Measurements from ENCODE around the gene STK35. TPM values are rescaled to one million over a fixed set of nuclear protein-coding genes. Genes with fewer than 3 reads are reported as not detected.

Gene STK35
- total and polyA plus RNA-seq, 2 of the 13 experiments (the other 11 are each of a cell fraction or from before 2014, with no cell fraction given) = 27.4 to 29.8 TPM

- no peak for TF ChIP-seq ZNF318 (CRISPR knock-in tag; IDR thresholded peaks at IDR 0.05)
- no peak for TF ChIP-seq ZNF280B (CRISPR knock-in tag; IDR thresholded peaks at IDR 0.05; ENCODE audit: borderline replicate concordance)
- TF ChIP-seq ZMAT3 (CRISPR knock-in tag; conservative IDR thresholded peaks at IDR 0.05) = peak; percentile 96; the same call in 1 of the 2 replicates
- no peak for TF ChIP-seq YEATS4 (CRISPR knock-in tag; IDR thresholded peaks at IDR 0.05; ENCODE audit: borderline replicate concordance)
- TF ChIP-seq NFIC (IDR thresholded peaks at IDR 0.05; ENCODE audit: low read length) = no peak
- TF ChIP-seq SP4 (CRISPR knock-in tag; IDR thresholded peaks at IDR 0.05) = no peak
- no peak for TF ChIP-seq CENPBD1 (CRISPR knock-in tag; IDR thresholded peaks at IDR 0.05; ENCODE audit: borderline replicate concordance, low read depth)
- TF ChIP-seq ZBTB3 (CRISPR knock-in tag; IDR thresholded peaks at IDR 0.05; ENCODE audit: borderline replicate concordance, low read depth) = no peak; the same call in 1 of the 2 replicates
- peak; percentile 43; the same call in 1 of the 2 replicates for TF ChIP-seq ZKSCAN1 (IDR thresholded peaks at IDR 0.05; ENCODE audit: low read length)
- TF ChIP-seq ZNF362 (CRISPR knock-in tag; IDR thresholded peaks at IDR 0.05; ENCODE audit: borderline replicate concordance) = no peak; the same call in 1 of the 2 replicates
- no peak for TF ChIP-seq ZBTB8A (CRISPR knock-in tag; IDR thresholded peaks at IDR 0.05; ENCODE audit: borderline replicate concordance, low read depth)
- no peak for TF ChIP-seq ZNF331 (CRISPR knock-in tag; IDR thresholded peaks at IDR 0.05)
- peak; percentile 94; the same call in 1 of the 2 replicates for TF ChIP-seq ZNF780A (CRISPR knock-in tag; IDR thresholded peaks at IDR 0.05)
- TF ChIP-seq ZNF354B (CRISPR knock-in tag; IDR thresholded peaks at IDR 0.05) = 0 out of 2 replicates have a peak, but pooled peaks have one; percentile 15
- no peak for TF ChIP-seq GATAD2A (CRISPR knock-in tag; IDR thresholded peaks at IDR 0.05)
- TF ChIP-seq SIN3A (IDR thresholded peaks at IDR 0.05; ENCODE audit: borderline replicate concordance, low read depth, low read length) = peak; percentile 96
- TF ChIP-seq ZNF24 (IDR thresholded peaks at IDR 0.05) = no peak
These were observed at the start of gene STK35 (continued) for GRCh38 chr20:2101057-2101864.

All from HepG2 (cell line).